T-helper 1 cell treated with Interleukin-12 subunit alpha and Interleukin-12 subunit beta and Interleukin-4 antibody, amounts not matched to agents 30 μg/mL and 1 μg/mL, for 36 hours (primary cell): ENCODE data around the gene STOX1.
A peak's percentile ranks its signal among the peaks of the same experiment; 100 is the strongest.
"Not testable (repeated sequence)": the region's sequence is repeated elsewhere in the genome, so short reads cannot be mapped to it uniquely, and the experiment has no call there.

Source experiments
- H3K27ac Mint-ChIP-seq: one replicate; pipeline ENCODE4 v1.8.0; 2021; ENCODE audit warnings: mild to moderate bottlenecking, mixed read lengths
- H3K27me3 Mint-ChIP-seq: one replicate; pipeline ENCODE4 v1.8.0; 2021; ENCODE audit warnings: low read depth, mixed read lengths
- H3K36me3 Mint-ChIP-seq: one replicate; pipeline ENCODE4 v1.8.0; 2021; ENCODE audit warnings: low read depth, mixed read lengths
- H3K4me1 Mint-ChIP-seq: one replicate; pipeline ENCODE4 v1.8.0; 2021; ENCODE audit warnings: low read depth, mixed read lengths
- H3K4me3 Mint-ChIP-seq: one replicate; pipeline ENCODE4 v1.8.0; 2021; ENCODE audit warnings: mild to moderate bottlenecking, moderate library complexity, mixed read lengths
- H3K9me3 Mint-ChIP-seq: one replicate; pipeline ENCODE4 v1.8.0; 2021; ENCODE audit warnings: mixed read lengths

The STOX1 gene

GRCh38 chr10:68880181-68880580 lies 52.9 kb downstream of the STOX1 start:
- no peak overlapping the region for H3K27ac Mint-ChIP-seq
- no peaks in the 10 kb centered on the region for H3K4me1 Mint-ChIP-seq
- no peak overlapping the region for H3K4me3 Mint-ChIP-seq
- no peaks in the 10 kb centered on the region for H3K9me3 Mint-ChIP-seq
- peaks cover 15% of the 10 kb centered on the region for H3K27me3 Mint-ChIP-seq
- no peaks in the 10 kb centered on the region for H3K36me3 Mint-ChIP-seq

GRCh38 chr10:68895041-68895440 lies 67.7 kb downstream of the STOX1 start:
- Mint-ChIP-seq H3K27ac (no peak overlapping the region), H3K4me3 (no peak overlapping the region), H3K9me3 (no peaks in the 10 kb centered on the region), H3K4me1 (peaks cover 12% of the 10 kb centered on the region), H3K36me3 (no peaks in the 10 kb centered on the region), H3K27me3 (peaks cover 17% of the 10 kb centered on the region)

- no peak overlapping the region for H3K27ac Mint-ChIP-seq
- peaks cover 5% of the 10 kb centered on the region for H3K36me3 Mint-ChIP-seq
- peaks cover 24% of the 10 kb centered on the region for H3K4me1 Mint-ChIP-seq
- H3K9me3 Mint-ChIP-seq: no peaks in the 10 kb centered on the region
- peaks cover 13% of the 10 kb centered on the region for H3K27me3 Mint-ChIP-seq
- H3K4me3 Mint-ChIP-seq: no peak overlapping the region
These were observed 70.0 kb downstream of the STOX1 start for GRCh38 chr10:68897336-68897741.

- H3K36me3 Mint-ChIP-seq: peaks cover 13% of the 10 kb centered on the region
- peak overlapping the region; percentile 49 for H3K27ac Mint-ChIP-seq
- peaks cover 9% of the 10 kb centered on the region for H3K27me3 Mint-ChIP-seq
- H3K9me3 Mint-ChIP-seq: no peaks in the 10 kb centered on the region
- H3K4me1 Mint-ChIP-seq: peaks cover 34% of the 10 kb centered on the region
- H3K4me3 Mint-ChIP-seq: peak overlapping the region; percentile 5
These were observed 71.9 kb downstream of the STOX1 start for GRCh38 chr10:68899186-68899745.

GRCh38 chr10:68900427-68901104 lies 73.2 kb downstream of the STOX1 start:
- H3K4me1 Mint-ChIP-seq: peaks cover 41% of the 10 kb centered on the region

GRCh38 chr10:68901105-68901927 lies 74.0 kb downstream of the STOX1 start, which contains the start of gene DDX50:
Gene DDX50 (plus strand): TSS chr10:68901315. CDS start chr10:68901385, 70 bp downstream.
- Mint-ChIP-seq H3K27ac (peak within 1 kb of the TSS; percentile 99), H3K27me3 (no peaks in the 10 kb centered on the region), H3K4me3 (peak within 1 kb of the TSS; percentile 98), H3K36me3 (peaks cover 16% of the 10 kb centered on the region), H3K9me3 (no peaks in the 10 kb centered on the region), H3K4me1 (peaks cover 45% of the 10 kb centered on the region)

More at GRCh38 chr10:68900427-68901104, 73.2 kb downstream of the STOX1 start:
- Mint-ChIP-seq H3K9me3 (no peaks in the 10 kb centered on the region), H3K27me3 (no peaks in the 10 kb centered on the region), H3K36me3 (peaks cover 14% of the 10 kb centered on the region), H3K4me3 (peak overlapping the region; percentile 98), H3K27ac (peak overlapping the region; percentile 99)

GRCh38 chr10:68902382-68902781 lies 75.1 kb downstream of the STOX1 start:
- Mint-ChIP-seq H3K9me3 (no peaks in the 10 kb centered on the region), H3K27ac (peak overlapping the region; percentile 60), H3K36me3 (peaks cover 23% of the 10 kb centered on the region), H3K27me3 (no peaks in the 10 kb centered on the region), H3K4me3 (peak overlapping the region; percentile 98), H3K4me1 (peaks cover 49% of the 10 kb centered on the region)

- H3K4me3 Mint-ChIP-seq: no peak overlapping the region
- peaks cover 21% of the 10 kb centered on the region for H3K36me3 Mint-ChIP-seq
- H3K27ac Mint-ChIP-seq: no peak overlapping the region
These were observed 97.3 kb downstream of the STOX1 start for GRCh38 chr10:68924593-68924992.

GRCh38 chr10:68925489-68925888 lies 98.2 kb downstream of the STOX1 start:
- H3K4me3 Mint-ChIP-seq: no peak overlapping the region
- no peaks in the 10 kb centered on the region for H3K9me3 Mint-ChIP-seq
- H3K27ac Mint-ChIP-seq: no peak overlapping the region
- peaks cover 23% of the 10 kb centered on the region for H3K36me3 Mint-ChIP-seq
- peaks cover 2% of the 10 kb centered on the region for H3K4me1 Mint-ChIP-seq
- no peaks in the 10 kb centered on the region for H3K27me3 Mint-ChIP-seq

More at GRCh38 chr10:68924593-68924992, 97.3 kb downstream of the STOX1 start:
- peaks cover 2% of the 10 kb centered on the region for H3K4me1 Mint-ChIP-seq
- H3K27me3 Mint-ChIP-seq: no peaks in the 10 kb centered on the region
- H3K9me3 Mint-ChIP-seq: no peaks in the 10 kb centered on the region

- peaks cover 26% of the 10 kb centered on the region for H3K36me3 Mint-ChIP-seq
- not testable (repeated sequence) for H3K4me1 Mint-ChIP-seq
These were observed 101.8 kb downstream of the STOX1 start for GRCh38 chr10:68929157-68929556.

GRCh38 chr10:68929888-68930287 lies 102.6 kb downstream of the STOX1 start:
- not testable (repeated sequence) for H3K4me1 Mint-ChIP-seq, H3K27ac Mint-ChIP-seq, H3K9me3 Mint-ChIP-seq, H3K27me3 Mint-ChIP-seq, H3K4me3 Mint-ChIP-seq
- H3K36me3 Mint-ChIP-seq: peaks cover 21% of the 10 kb centered on the region

More at GRCh38 chr10:68929157-68929556, 101.8 kb downstream of the STOX1 start:
- H3K27me3 Mint-ChIP-seq, H3K27ac Mint-ChIP-seq, H3K4me3 Mint-ChIP-seq, H3K9me3 Mint-ChIP-seq: not testable (repeated sequence)

GRCh38 chr10:68932860-68933259 lies 105.5 kb downstream of the STOX1 start:
- H3K4me3 Mint-ChIP-seq, H3K27ac Mint-ChIP-seq, H3K27me3 Mint-ChIP-seq, H3K4me1 Mint-ChIP-seq, H3K9me3 Mint-ChIP-seq: not testable (repeated sequence)
- peaks cover 30% of the 10 kb centered on the region for H3K36me3 Mint-ChIP-seq

GRCh38 chr10:68934994-68935393 lies 107.7 kb downstream of the STOX1 start:
- Mint-ChIP-seq H3K27me3 (no peaks in the 10 kb centered on the region), H3K9me3 (no peaks in the 10 kb centered on the region), H3K4me1 (peaks cover 2% of the 10 kb centered on the region), H3K4me3 (no peak overlapping the region), H3K36me3 (peaks cover 41% of the 10 kb centered on the region), H3K27ac (no peak overlapping the region)

- Mint-ChIP-seq H3K27me3 (no peaks in the 10 kb centered on the region), H3K36me3 (peaks cover 35% of the 10 kb centered on the region), H3K4me1 (peaks cover 2% of the 10 kb centered on the region), H3K27ac (peak overlapping the region; percentile 2), H3K9me3 (no peaks in the 10 kb centered on the region), H3K4me3 (no peak overlapping the region)
These were observed 110.8 kb downstream of the STOX1 start for GRCh38 chr10:68938117-68938516.
